ENCODE measurements around the gene IL12RB2. TPM values are rescaled to one million over a fixed set of nuclear protein-coding genes. Genes with fewer than 3 reads are reported as not detected.
"Not testable (repeated sequence)": the region's sequence is repeated elsewhere in the genome, so short reads cannot be mapped to it uniquely, and the experiment has no call there.

Gene IL12RB2
- total and polyA plus RNA-seq, 10 of the 15 experiments (the other 5 are each of a cell fraction or from before 2014, with no cell fraction given), result 0.15 to 1.1 (median 0.54) TPM; not detected in 1

DNA sequence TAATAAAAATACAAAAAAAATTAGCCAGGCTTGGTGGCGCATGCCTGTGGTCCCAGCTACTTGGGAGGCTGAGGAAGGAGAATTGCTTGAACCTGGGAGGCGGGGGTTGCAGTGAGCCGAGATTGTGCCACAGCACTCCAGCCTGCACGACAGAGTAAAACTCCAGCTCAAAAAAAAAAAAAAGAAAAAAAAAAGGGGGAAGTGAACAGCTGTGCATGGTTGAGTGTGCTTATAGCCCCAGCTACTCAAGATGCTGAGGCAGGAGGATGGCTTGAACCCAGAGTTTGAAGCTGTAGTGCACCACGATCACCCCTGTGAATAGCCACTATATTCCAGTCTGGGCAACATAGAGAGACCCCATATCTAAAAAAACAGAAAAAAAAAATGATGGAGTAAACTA, 138.3 kb downstream of the IL12RB2 start:
- H3K9ac ChIP-seq (ENCODE audit: control insufficient read depth, insufficient read depth, low read length); H3K4me3 ChIP-seq; H2AFZ ChIP-seq (ENCODE audit: control insufficient read depth, low read depth, low read length); H4K20me1 ChIP-seq (ENCODE audit: control insufficient read depth, insufficient read depth); H3K79me2 ChIP-seq (ENCODE audit: control insufficient read depth, insufficient read depth, low read length); H3K27me3 ChIP-seq (replicated peaks in 1 of 2; ENCODE audit: control insufficient read depth in 2 of 2, insufficient read depth in 2 of 2, low read length in 1 of 2); DNase-seq (ENCODE audit: low read depth, low spot score); CTCF ChIA-PET; H3K4me1 ChIP-seq (ENCODE audit: control insufficient read depth, insufficient read depth, low read length); H3K4me2 ChIP-seq (ENCODE audit: control insufficient read depth, insufficient read depth); POLR2A ChIA-PET; H3K9me3 ChIP-seq (replicated peaks; ENCODE audit: control insufficient read depth, insufficient read depth, low read length); FAIRE-seq; SMC1A ChIA-PET (ENCODE audit: uncharacterized antibody, unreplicated experiment); in situ Hi-C loops (cut with MboI); BruUV-seq (replicated peaks); intact Hi-C loops (cut with micrococcal nuclease; ENCODE audit: unreplicated experiment); H3K27ac ChIP-seq (ENCODE audit: control insufficient read depth, insufficient read depth); ATAC-seq; H3K36me3 ChIP-seq (ENCODE audit: control insufficient read depth in 2 of 2, insufficient read depth in 2 of 2, low read length in 1 of 2): not testable (repeated sequence)
- TF ChIP-seq ZNF384 (IDR thresholded peaks at IDR 0.05; ENCODE audit: borderline replicate concordance, low read depth, low read length), result peak; percentile 61
- TF ChIP-seq, protein P1, sequence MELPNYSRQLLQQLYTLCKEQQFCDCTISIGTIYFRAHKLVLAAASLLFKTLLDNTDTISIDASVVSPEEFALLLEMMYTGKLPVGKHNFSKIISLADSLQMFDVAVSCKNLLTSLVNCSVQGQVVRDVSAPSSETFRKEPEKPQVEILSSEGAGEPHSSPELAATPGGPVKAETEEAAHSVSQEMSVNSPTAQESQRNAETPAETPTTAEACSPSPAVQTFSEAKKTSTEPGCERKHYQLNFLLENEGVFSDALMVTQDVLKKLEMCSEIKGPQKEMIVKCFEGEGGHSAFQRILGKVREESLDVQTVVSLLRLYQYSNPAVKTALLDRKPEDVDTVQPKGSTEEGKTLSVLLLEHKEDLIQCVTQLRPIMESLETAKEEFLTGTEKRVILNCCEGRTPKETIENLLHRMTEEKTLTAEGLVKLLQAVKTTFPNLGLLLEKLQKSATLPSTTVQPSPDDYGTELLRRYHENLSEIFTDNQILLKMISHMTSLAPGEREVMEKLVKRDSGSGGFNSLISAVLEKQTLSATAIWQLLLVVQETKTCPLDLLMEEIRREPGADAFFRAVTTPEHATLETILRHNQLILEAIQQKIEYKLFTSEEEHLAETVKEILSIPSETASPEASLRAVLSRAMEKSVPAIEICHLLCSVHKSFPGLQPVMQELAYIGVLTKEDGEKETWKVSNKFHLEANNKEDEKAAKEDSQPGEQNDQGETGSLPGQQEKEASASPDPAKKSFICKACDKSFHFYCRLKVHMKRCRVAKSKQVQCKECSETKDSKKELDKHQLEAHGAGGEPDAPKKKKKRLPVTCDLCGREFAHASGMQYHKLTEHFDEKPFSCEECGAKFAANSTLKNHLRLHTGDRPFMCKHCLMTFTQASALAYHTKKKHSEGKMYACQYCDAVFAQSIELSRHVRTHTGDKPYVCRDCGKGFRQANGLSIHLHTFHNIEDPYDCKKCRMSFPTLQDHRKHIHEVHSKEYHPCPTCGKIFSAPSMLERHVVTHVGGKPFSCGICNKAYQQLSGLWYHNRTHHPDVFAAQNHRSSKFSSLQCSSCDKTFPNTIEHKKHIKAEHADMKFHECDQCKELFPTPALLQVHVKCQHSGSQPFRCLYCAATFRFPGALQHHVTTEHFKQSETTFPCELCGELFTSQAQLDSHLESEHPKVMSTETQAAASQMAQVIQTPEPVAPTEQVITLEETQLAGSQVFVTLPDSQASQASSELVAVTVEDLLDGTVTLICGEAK (IDR thresholded peaks at IDR 0.05; ENCODE audit: borderline replicate concordance), result peak; percentile 30; the same call in 1 of the 2 replicates
- peak; percentile 30; the same call in 1 of the 2 replicates for TF ChIP-seq SPI1 (IDR thresholded peaks at IDR 0.05; ENCODE audit: borderline replicate concordance, insufficient read depth, low read depth, low read length)
- RAD21 ChIA-PET (ENCODE audit: unreplicated experiment), result interaction anchor here (0.6 to 0.8 kb wide), 3 partner anchors 9 to 935 kb away, joined by 3 to 4 read pairs (median 3); no protein-coding TSS in a partner anchor
- WGBS (ENCODE audit: insufficient coverage, insufficient replicate concordance, low lambda C conversion rate, missing lambda C conversion rate), result 0% methylated on average over 2 of the region's 5 CpGs

Small RNA genes lying within 50 kb of the gene (small RNA-seq; reads per million reads assigned to genes)
- not detected for gene RNU4ATAC4P
- not detected for gene RNU6-387P

Other genes starting within 250 kb of the IL12RB2 start
- not detected in 2 replicates for gene C1orf141, start 172.9 kb upstream of the IL12RB2 start, total RNA-seq (2014; rRNA removed)
- not detected in 2 replicates for gene C1orf141, start 172.9 kb upstream of the IL12RB2 start, total RNA-seq (2014; rRNA removed; fragmentation: Illumina TruSeq; extraction: Trizol)
- not detected in 2 replicates for gene C1orf141, start 172.9 kb upstream of the IL12RB2 start, total RNA-seq (2021)
- gene C1orf141, start 172.9 kb upstream of the IL12RB2 start, polyA plus RNA-seq (2011; rRNA removed), result not detected in 2 replicates
- not detected in 2 replicates for gene C1orf141, start 172.9 kb upstream of the IL12RB2 start, polyA plus RNA-seq (2014; fragmentation: Illumina TruSeq; extraction: Trizol)
- not detected for gene C1orf141, start 172.9 kb upstream of the IL12RB2 start, polyA plus RNA-seq (2014; fragmentation: Nextera tagmentation; extraction: Ambion mirVana)
- gene C1orf141, start 172.9 kb upstream of the IL12RB2 start, polyA plus RNA-seq (2014; rRNA removed), result not detected in 2 replicates
- not detected for gene C1orf141, start 172.9 kb upstream of the IL12RB2 start, polyA plus RNA-seq (2016; fragmentation: Nextera tagmentation; extraction: Ambion mirVana)
- gene IL23R, start 141.4 kb upstream of the IL12RB2 start, total RNA-seq (2014; rRNA removed), result 0.49 and 0.62 TPM in 2 replicates
- 0.54 and 0.60 TPM in 2 replicates for gene IL23R, start 141.4 kb upstream of the IL12RB2 start, total RNA-seq (2014; rRNA removed; fragmentation: Illumina TruSeq; extraction: Trizol)
- 0.19 and 0.64 TPM in 2 replicates for gene IL23R, start 141.4 kb upstream of the IL12RB2 start, total RNA-seq (2021)
- 6.4 and 9.2 TPM in 2 replicates for gene IL23R, start 141.4 kb upstream of the IL12RB2 start, polyA plus RNA-seq (2011; rRNA removed)
- gene IL23R, start 141.4 kb upstream of the IL12RB2 start, polyA plus RNA-seq (2014; fragmentation: Illumina TruSeq; extraction: Trizol), result 0.56 and 0.63 TPM in 2 replicates
- under 1 TPM; 0.16 to 0.18 TPM for gene IL23R, start 141.4 kb upstream of the IL12RB2 start, polyA plus RNA-seq (2014; fragmentation: Nextera tagmentation; extraction: Ambion mirVana)
- gene IL23R, start 141.4 kb upstream of the IL12RB2 start, polyA plus RNA-seq (2014; rRNA removed), result 0.20 and 0.27 TPM in 2 replicates
- 1 to 10 TPM; 1.3 to 1.7 TPM for gene IL23R, start 141.4 kb upstream of the IL12RB2 start, polyA plus RNA-seq (2016; fragmentation: Nextera tagmentation; extraction: Ambion mirVana)
- gene SERBP1, start 122.5 kb downstream of the IL12RB2 start, total RNA-seq (2014; rRNA removed), result 334 and 376 TPM in 2 replicates
- 471 and 509 TPM in 2 replicates for gene SERBP1, start 122.5 kb downstream of the IL12RB2 start, total RNA-seq (2014; rRNA removed; fragmentation: Illumina TruSeq; extraction: Trizol)
- 383 and 385 TPM in 2 replicates for gene SERBP1, start 122.5 kb downstream of the IL12RB2 start, total RNA-seq (2021)
- 416 and 531 TPM in 2 replicates for gene SERBP1, start 122.5 kb downstream of the IL12RB2 start, polyA plus RNA-seq (2011; rRNA removed)
- 414 and 440 TPM in 2 replicates for gene SERBP1, start 122.5 kb downstream of the IL12RB2 start, polyA plus RNA-seq (2014; fragmentation: Illumina TruSeq; extraction: Trizol)
- gene SERBP1, start 122.5 kb downstream of the IL12RB2 start, polyA plus RNA-seq (2014; fragmentation: Nextera tagmentation; extraction: Ambion mirVana), result 100 to 1,000 TPM in 1 of 2 experiments, 10 to 100 TPM in 1; 76.7 to 111 TPM
- gene SERBP1, start 122.5 kb downstream of the IL12RB2 start, polyA plus RNA-seq (2014; rRNA removed), result 343 and 346 TPM in 2 replicates
- gene SERBP1, start 122.5 kb downstream of the IL12RB2 start, polyA plus RNA-seq (2016; fragmentation: Nextera tagmentation; extraction: Ambion mirVana), result 100 to 1,000 TPM; 384 to 389 TPM